Spleen (tissue), 11 donors: ENCODE measurements around the gene ARSK. TPM values are rescaled to one million over a fixed set of nuclear protein-coding genes. Genes with fewer than 3 reads are reported as not detected.
"Not testable (repeated sequence)": the region's sequence is repeated elsewhere in the genome, so short reads cannot be mapped to it uniquely, and the experiment has no call there.

Experiments
- DNase-seq: peaks from one replicate; pipeline ENCODE4 v3.0.0-alpha.2; 2020
- H3K27ac ChIP-seq, 8 donors: fragments of 200-600 bp; sonication (generic) in 7 of 8; 1 replicate in 4 of 8; 2 replicates in 4 of 8; pipeline versions ENCODE4 v1.5.0 to v1.8.0; 2016 to 2021; ENCODE audit warnings: inconsistent platforms in 4 of 8, mild to moderate bottlenecking in 4 of 8, moderate library complexity in 1 of 8
- H3K27me3 ChIP-seq, 7 donors: fragments of 200-600 bp; sonication (generic) in 6 of 7; replicated peaks in 1 of 7; 1 replicate in 4 of 7; 2 replicates in 3 of 7; pipeline versions ENCODE4 v1.5.0 to v1.8.0; 2016 to 2021; ENCODE audit warnings: inconsistent platforms in 3 of 7, mild to moderate bottlenecking in 1 of 7
- H3K36me3 ChIP-seq, 6 donors: fragments of 200-600 bp; sonication (generic) in 5 of 6; 1 replicate in 4 of 6; 2 replicates in 2 of 6; pipeline versions ENCODE4 v1.5.0 to v1.8.0; 2016 to 2021; ENCODE audit warnings: inconsistent platforms in 2 of 6
- H3K4me1 ChIP-seq, 6 donors: fragments of 200-600 bp; sonication (generic) in 5 of 6; 1 replicate in 3 of 6; 2 replicates in 3 of 6; pipeline versions ENCODE4 v1.5.0 to v1.8.0; 2016 to 2021; ENCODE audit warnings: inconsistent platforms in 3 of 6
- H3K4me3 ChIP-seq, 8 donors: fragments of 200-600 bp; sonication (generic) in 7 of 8; 1 replicate in 4 of 8; 2 replicates in 4 of 8; pipeline versions ENCODE4 v1.5.0 to v1.8.0; 2016 to 2021; ENCODE audit warnings: inconsistent platforms in 4 of 8, mild to moderate bottlenecking in 4 of 8, moderate library complexity in 2 of 8
- H3K9me3 ChIP-seq, 8 donors: fragments of 200-600 bp; sonication (generic) in 7 of 8; 1 replicate in 4 of 8; 2 replicates in 4 of 8; pipeline versions ENCODE4 v1.5.0 to v1.8.0; 2016 to 2021; ENCODE audit warnings: inconsistent platforms in 4 of 8
- CTCF ChIP-seq, 11 experiments: fragments of 200-600 bp in 7 of 11; fragments of 450-650 bp in 4 of 11; sonication (generic) in 4 of 11; IDR thresholded peaks in 8 of 11; conservative IDR thresholded peaks in 3 of 11; 1 replicate in 7 of 11; 2 replicates in 4 of 11; pipeline versions ENCODE4 v1.4.0 to v1.8.0; 2016 to 2021; ENCODE audit warnings: antibody characterized with exemption in 11 of 11, inconsistent platforms in 4 of 11, mild to moderate bottlenecking in 1 of 11
- POLR2A ChIP-seq, 3 donors: fragments of 450-650 bp; IDR thresholded peaks; one replicate each; pipeline ENCODE4 v1.5.1; 2017; ENCODE audit warnings: antibody characterized with exemption in 3 of 3, mild to moderate bottlenecking in 1 of 3
- POLR2AphosphoS5 ChIP-seq, 3 donors: sonication (generic); formaldehyde crosslinking; IDR thresholded peaks; one replicate each; pipeline ENCODE4 v1.5.1; 2017; ENCODE audit warnings: antibody characterized with exemption in 3 of 3
- WGBS, 5 donors: extraction: QIAGEN DNeasy Blood & Tissue Kit in 3 of 5; methylation state at CpG; one replicate each; pipeline versions ENCODE4 v1.1.5 to v1.1.7; 2013 to 2018; 5-methylcytosine and 5-hydroxymethylcytosine counted together
- intact Hi-C: fragments of 100-400 bp; cut with DNase I; formaldehyde crosslinking; loops from one replicate; pipeline ENCODE4 v1.15.0; 2023; ENCODE audit warnings: low total_unique reads
- polyA plus RNA-seq, 3 donors: library from polyadenylated mRNA; stranded (reverse); fragments of 200-250 nt; gene quantifications; one replicate each; pipeline ENCODE4 v1.2.1, GENCODE V29; 2013
- total RNA-seq, 7 donors: library from RNA; depleted of rRNA in 3 of 7; stranded (reverse); fragments of >200 nt in 3 of 7; fragmentation: NEBNext Ultra II Directional in 4 of 7; extraction: Animal tissue kit (Norgen Biotek cat#: 25700) in 4 of 7; gene quantifications; one replicate each; pipeline versions ENCODE4 v1.1.0 to v1.2.1, GENCODE V29; 2016 to 2021
- donor health status: healthy with polysubstance abuse.
- donor health status: DM: no; HTN: no; CAD: no; lungs with moderate emphysema.
- donor health status: DM: no; HTN: no; CAD: no.
- donor health status: Bipolar disorder and iron deficiency.
- donor health status: healthy.
- donor health status: DM: no; HTN: no; CAD: no.
- donor health status: DM: yes; HTN: yes; CAD: no.

ARSK gene
- total and polyA plus RNA-seq, 10 donors, result 1.6 to 7.9 (median 3.2) TPM

- Histone ChIP-seq H3K9me3 (no peaks in the 10 kb centered on the region), H3K27me3 (no peaks in the 10 kb centered on the region), H3K4me3 (no peak overlapping the region), H3K4me1 (peaks cover 0 to 12% (median 6%) of the 10 kb centered on the region in 6 donors), H3K27ac (peak overlapping the region in 2 of 8 donors; percentile 18 to 32), H3K36me3 (no peaks in the 10 kb centered on the region)
- no peak for DNase-seq
- intact Hi-C loops, result no loop called here
- 67 to 95% (median 81%) methylated on average over 1 of the region's 1 CpG for WGBS, 5 donors
- no peak for TF ChIP-seq CTCF (IDR thresholded peaks at IDR 0.05 in 8 of 11, conservative IDR thresholded peaks at IDR 0.05 in 3 of 11)
- TF ChIP-seq POLR2A (IDR thresholded peaks at IDR 0.05), result no peak
- TF ChIP-seq POLR2AphosphoS5 (IDR thresholded peaks at IDR 0.05), result no peak
These were observed 74.0 kb downstream of the ARSK start for GRCh38 chr5:95628933-95629332.

- Histone ChIP-seq H3K4me1 (peaks cover 0 to 12% (median 6%) of the 10 kb centered on the region in 6 donors), H3K27ac (no peak overlapping the region), H3K27me3 (no peaks in the 10 kb centered on the region), H3K4me3 (no peak overlapping the region), H3K36me3 (no peaks in the 10 kb centered on the region), H3K9me3 (no peaks in the 10 kb centered on the region)
- WGBS, 5 donors, result 76 to 86% (median 85%) methylated on average over 5 of the region's 5 CpGs
- TF ChIP-seq POLR2A (IDR thresholded peaks at IDR 0.05) (no peak), POLR2AphosphoS5 (IDR thresholded peaks at IDR 0.05) (no peak), CTCF (IDR thresholded peaks at IDR 0.05 in 8 of 11, conservative IDR thresholded peaks at IDR 0.05 in 3 of 11) (no peak)
- DNase-seq, result no peak
- intact Hi-C loops, result no loop called here
These were observed 75.6 kb downstream of the ARSK start for GRCh38 chr5:95630394-95630917.

- intact Hi-C loops, result no loop called here
- Histone ChIP-seq H3K9me3 (no peaks in the 10 kb centered on the region), H3K4me3 (no peak overlapping the region), H3K27me3 (no peaks in the 10 kb centered on the region), H3K36me3 (no peaks in the 10 kb centered on the region), H3K27ac (peak overlapping the region in 3 of 8 donors; percentile 45 to 64 (median 55)), H3K4me1 (peaks cover 0 to 12% (median 6%) of the 10 kb centered on the region in 6 donors)
- WGBS, 5 donors, result 80 to 90% (median 87%) methylated on average over 2 of the region's 2 CpGs
- no peak for DNase-seq
- TF ChIP-seq POLR2AphosphoS5 (IDR thresholded peaks at IDR 0.05), result no peak
- TF ChIP-seq CTCF (IDR thresholded peaks at IDR 0.05 in 8 of 11, conservative IDR thresholded peaks at IDR 0.05 in 3 of 11), result no peak
- no peak for TF ChIP-seq POLR2A (IDR thresholded peaks at IDR 0.05)
These were observed 76.5 kb downstream of the ARSK start for GRCh38 chr5:95631255-95631958.

- Histone ChIP-seq H3K4me1 (peaks cover 0 to 12% (median 6%) of the 10 kb centered on the region in 6 donors), H3K27ac (peak overlapping the region in 4 of 8 donors; percentile 10 to 64 (median 50)), H3K27me3 (no peaks in the 10 kb centered on the region), H3K4me3 (no peak overlapping the region), H3K36me3 (no peaks in the 10 kb centered on the region), H3K9me3 (no peaks in the 10 kb centered on the region)
- TF ChIP-seq CTCF (IDR thresholded peaks at IDR 0.05 in 8 of 11, conservative IDR thresholded peaks at IDR 0.05 in 3 of 11) (no peak), POLR2AphosphoS5 (IDR thresholded peaks at IDR 0.05) (peak in 1 of 3 donors; percentile 75)
- DNase-seq, result no peak
- WGBS, 5 donors, result 66 to 73% (median 71%) methylated on average over 4 of the region's 4 CpGs
- intact Hi-C loops, result no loop called here
These were observed 77.2 kb downstream of the ARSK start for GRCh38 chr5:95631991-95632675.

- H3K27ac ChIP-seq, H3K27me3 ChIP-seq, intact Hi-C loops, H3K36me3 ChIP-seq, H3K4me3 ChIP-seq, H3K9me3 ChIP-seq, DNase-seq: not testable (repeated sequence)
- H3K4me1 ChIP-seq, result peaks cover 0 to 12% (median 6%) of the 10 kb centered on the region in 6 donors
- WGBS, 5 donors, result 94 to 100% (median 97%) methylated on average over 2 of the region's 2 CpGs
These were observed 78.0 kb downstream of the ARSK start for GRCh38 chr5:95632942-95633341.
